Testis (tissue), 2 donors: ENCODE data around the gene MT1M.

Source experiments
- CTCF ChIP-seq, 3 experiments: fragments of 450-650 bp in 2 of 3; fragments of 200-600 bp in 1 of 3; sonication (generic) in 1 of 3; IDR thresholded peaks; one replicate each; pipeline ENCODE4 v1.5.1; 2016 to 2019; ENCODE audit warnings: antibody characterized with exemption in 3 of 3, mild to moderate bottlenecking in 2 of 3, moderate library complexity in 1 of 3
- POLR2A ChIP-seq: fragments of 450-650 bp; IDR thresholded peaks from one replicate; pipeline ENCODE4 v1.6.1; 2017; ENCODE audit warnings: antibody characterized with exemption, mild to moderate bottlenecking, moderate library complexity

DNA sequence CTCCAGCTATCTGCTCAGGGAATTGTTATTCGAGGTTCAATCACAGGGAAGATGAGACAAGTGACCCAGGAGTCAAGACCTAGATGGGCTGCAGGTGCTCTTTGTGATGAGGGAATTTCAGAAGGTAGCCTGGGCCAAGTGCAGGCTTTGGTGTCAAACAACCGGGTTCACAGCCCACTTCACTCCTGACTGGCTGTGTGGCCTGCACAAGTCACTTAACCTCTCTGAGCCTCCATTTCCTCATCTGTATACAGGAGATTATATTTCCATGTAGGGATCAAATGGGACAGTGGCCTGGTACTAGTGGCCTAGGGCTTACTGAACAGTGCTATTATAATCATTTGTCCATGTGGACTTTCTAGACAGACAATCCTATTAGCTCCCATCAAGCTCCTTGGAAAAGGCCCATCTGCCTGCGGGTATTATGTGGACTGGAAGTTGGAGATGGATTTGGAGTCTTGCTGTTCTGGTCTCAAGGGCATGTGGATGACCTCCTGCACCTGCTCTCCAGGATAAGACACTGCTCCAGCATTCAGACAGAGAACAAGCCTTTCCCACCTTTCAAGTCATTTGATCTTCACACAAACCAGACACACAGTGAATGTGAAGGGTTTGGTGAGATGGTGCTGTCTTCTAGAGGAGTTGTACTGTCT is 46.7 kb downstream of the MT1M start:
- TF ChIP-seq CTCF (IDR thresholded peaks at IDR 0.05) (no peak), POLR2A (no peak)
